NCI-H2029 (cell line): ENCODE results near the gene UPK1A.
"Not testable (repeated sequence)": the region's sequence is repeated elsewhere in the genome, so short reads cannot be mapped to it uniquely, and the experiment has no call there.

ENCODE experiments used
- DNase-seq: peaks from one replicate; lab custom pipeline; 2025; lab: John Stamatoyannopoulos, UW

UPK1A gene

GRCh38 chr19:35644987-35645679, 21.2 kb upstream of the UPK1A start:
- DNase-seq = peak; percentile 56

GRCh38 chr19:35645680-35646511, 20.4 kb upstream of the UPK1A start:
- DNase-seq = no peak

- peak; percentile 98 for DNase-seq
Measured at GRCh38 chr19:35648017-35648961, 18.0 kb upstream of the UPK1A start, which contains the start of gene COX6B1. Gene COX6B1, plus strand, starts transcription at chr19:35648323. Its CDS starts 2,921 bp downstream, at chr19:35651244.

GRCh38 chr19:35650581-35650980, 15.7 kb upstream of the UPK1A start:
- no peak for DNase-seq

GRCh38 chr19:35654828-35655227, 11.5 kb upstream of the UPK1A start:
- not testable (repeated sequence) for DNase-seq

GRCh38 chr19:35655600-35655999, 10.7 kb upstream of the UPK1A start:
- no peak for DNase-seq

GRCh38 chr19:35656700-35657099, 9.6 kb upstream of the UPK1A start:
- no peak for DNase-seq

GRCh38 chr19:35657904-35658700, 8.2 kb upstream of the UPK1A start:
- no peak for DNase-seq

GRCh38 chr19:35661995-35662340, 4.3 kb upstream of the UPK1A start:
- no peak for DNase-seq

- no peak for DNase-seq
Measured at GRCh38 chr19:35663981-35664380, 2.3 kb upstream of the UPK1A start.

GRCh38 chr19:35665157-35665556, 1.2 kb upstream of the UPK1A start:
- DNase-seq = no peak

- no peak for DNase-seq
Measured at GRCh38 chr19:35665604-35666003, 713 bp upstream of the UPK1A start.

- no peak for DNase-seq
Measured at GRCh38 chr19:35669566-35669965, 3.2 kb downstream of the UPK1A start.

- DNase-seq = no peak
Measured at GRCh38 chr19:35669974-35670373, 3.7 kb downstream of the UPK1A start.

GRCh38 chr19:35670686-35671085, 4.4 kb downstream of the UPK1A start:
- DNase-seq = no peak

- DNase-seq = no peak
Measured at GRCh38 chr19:35671818-35672217, 5.5 kb downstream of the UPK1A start.

GRCh38 chr19:35673121-35673804, 6.9 kb downstream of the UPK1A start:
- no peak for DNase-seq

- no peak for DNase-seq
Measured at GRCh38 chr19:35675589-35676140, 9.3 kb downstream of the UPK1A start.

- DNase-seq = no peak
Measured at GRCh38 chr19:35689836-35690235, 23.5 kb downstream of the UPK1A start.

GRCh38 chr19:35691106-35691505, 24.8 kb downstream of the UPK1A start:
- DNase-seq = not testable (repeated sequence)
